HG03108 (cell line): Measurements from ENCODE around the gene ADIPOR2.
"Not testable (repeated sequence)": the region's sequence is repeated elsewhere in the genome, so short reads cannot be mapped to it uniquely, and the experiment has no call there.

Experiments used
- ATAC-seq: cut with Tn5 transposase; IDR thresholded peaks from one replicate; pipeline ENCODE4 v1.9.1; 2021; ENCODE audit warnings: moderate library complexity; ENCODE audit not compliant: unreplicated experiment

The ADIPOR2 gene

GRCh38 chr12:1703771-1704722 is 13.2 kb downstream of the ADIPOR2 start:
- no peak for ATAC-seq

GRCh38 chr12:1705774-1706631 is 15.1 kb downstream of the ADIPOR2 start:
- ATAC-seq: no peak

GRCh38 chr12:1706632-1706980 is 15.7 kb downstream of the ADIPOR2 start:
- no peak for ATAC-seq

GRCh38 chr12:1707051-1707450 is 16.2 kb downstream of the ADIPOR2 start:
- ATAC-seq: no peak

GRCh38 chr12:1709968-1710367 is 19.1 kb downstream of the ADIPOR2 start:
- ATAC-seq: not testable (repeated sequence)

GRCh38 chr12:1710870-1711269 is 20.0 kb downstream of the ADIPOR2 start:
- ATAC-seq: not testable (repeated sequence)

- ATAC-seq: not testable (repeated sequence)
Observed at GRCh38 chr12:1711536-1712211, 20.8 kb downstream of the ADIPOR2 start.

GRCh38 chr12:1712305-1712704 is 21.4 kb downstream of the ADIPOR2 start:
- not testable (repeated sequence) for ATAC-seq

- not testable (repeated sequence) for ATAC-seq
Observed at GRCh38 chr12:1712852-1713251, 22.0 kb downstream of the ADIPOR2 start.

- not testable (repeated sequence) for ATAC-seq
Observed at GRCh38 chr12:1713783-1714348, 23.0 kb downstream of the ADIPOR2 start.

GRCh38 chr12:1715459-1715858 is 24.6 kb downstream of the ADIPOR2 start:
- not testable (repeated sequence) for ATAC-seq

GRCh38 chr12:1716215-1716862 is 25.5 kb downstream of the ADIPOR2 start:
- ATAC-seq: no peak

- ATAC-seq: no peak
Observed at GRCh38 chr12:1716911-1717310, 26.0 kb downstream of the ADIPOR2 start.

- ATAC-seq: no peak
Observed at GRCh38 chr12:1719139-1719538, 28.3 kb downstream of the ADIPOR2 start.

- no peak for ATAC-seq
Observed at GRCh38 chr12:1720494-1720893, 29.6 kb downstream of the ADIPOR2 start.

- no peak for ATAC-seq
Observed at GRCh38 chr12:1723721-1724120, 32.9 kb downstream of the ADIPOR2 start.

- no peak for ATAC-seq
Observed at GRCh38 chr12:1724250-1724649, 33.4 kb downstream of the ADIPOR2 start.

GRCh38 chr12:1726753-1727152 is 35.9 kb downstream of the ADIPOR2 start:
- ATAC-seq: no peak

GRCh38 chr12:1728824-1729223 is 38.0 kb downstream of the ADIPOR2 start:
- ATAC-seq: no peak

GRCh38 chr12:1731019-1731687 is 40.3 kb downstream of the ADIPOR2 start:
- ATAC-seq: no peak
